PC-9 (cell line): ENCODE data around the gene ITIH5. TPM values are rescaled to one million over a fixed set of nuclear protein-coding genes. Genes with fewer than 3 reads are reported as not detected.

Source experiments
- BruUV-seq: library from RNA; stranded (reverse); fragments of 400-500 nt; replicated peaks from 2 replicates; lab custom pipeline; 2021; lab: Mats Ljungman, UMichigan
- CTCF ChIA-PET: fragments of 300-600 bp; sonication (Branson Sonifier 250); formaldehyde crosslinking; loops from one replicate; lab custom pipeline; 2022; ENCODE audit warnings: antibody characterized with exemption; lab: Charles Lee
- POLR2A ChIA-PET: fragments of 300-600 bp; sonication (Branson Sonifier 250); formaldehyde crosslinking; loops from one replicate; lab custom pipeline; 2022; ENCODE audit warnings: antibody characterized with exemption; ENCODE audit not compliant: unreplicated experiment; lab: Charles Lee
- DNase-seq, 2 experiments: peaks; one replicate each; pipeline versions ENCODE4 v3.0.0 to v3.0.0-alpha.2; 2015 to 2022; ENCODE audit warnings: mixed read lengths in 1 of 2
- H2AFZ ChIP-seq: fragments of 200-600 bp; sonication (generic); 2 replicates; pipeline ENCODE4 v1.8.1; 2017; ENCODE audit warnings: antibody characterized with exemption
- H3F3A ChIP-seq: fragments of 200-600 bp; sonication (generic); 2 replicates; pipeline ENCODE4 v1.8.1; 2017; ENCODE audit warnings: antibody characterized with exemption, mild to moderate bottlenecking, low read depth; ENCODE audit not compliant: insufficient read depth
- H3K27ac ChIP-seq: fragments of 200-600 bp; sonication (generic); 2 replicates; pipeline ENCODE4 v1.6.1; 2016; ENCODE audit warnings: mixed run types
- H3K27me3 ChIP-seq: fragments of 200-600 bp; sonication (generic); 2 replicates; pipeline ENCODE4 v1.6.1; 2016; ENCODE audit warnings: low read depth, mixed run types; ENCODE audit not compliant: insufficient read depth
- H3K36me3 ChIP-seq: fragments of 200-600 bp; sonication (generic); 2 replicates; pipeline ENCODE4 v1.6.1; 2016; ENCODE audit warnings: low read depth, mixed run types
- H3K4me1 ChIP-seq: fragments of 200-600 bp; sonication (generic); replicated peaks from 2 replicates; pipeline ENCODE4 v1.6.1; 2016; ENCODE audit warnings: mixed run types; ENCODE audit not compliant: insufficient read depth
- H3K4me2 ChIP-seq: fragments of 200-600 bp; sonication (generic); 2 replicates; pipeline ENCODE4 v1.6.1; 2017; ENCODE audit warnings: mixed run types
- H3K4me3 ChIP-seq: fragments of 200-600 bp; sonication (generic); 2 replicates; pipeline ENCODE4 v1.6.1; 2016; ENCODE audit warnings: mixed run types
- H3K79me2 ChIP-seq: fragments of 200-600 bp; sonication (generic); 2 replicates; pipeline ENCODE4 v1.6.1; 2017; ENCODE audit warnings: low read depth, mixed run types
- H3K9me2 ChIP-seq: fragments of 200-600 bp; sonication (generic); 2 replicates; pipeline ENCODE4 v1.8.1; 2017; ENCODE audit warnings: mild to moderate bottlenecking; ENCODE audit not compliant: insufficient read depth
- H3K9me3 ChIP-seq: fragments of 200-600 bp; sonication (generic); 2 replicates; pipeline ENCODE4 v1.8.1; 2016; ENCODE audit warnings: low read depth; ENCODE audit not compliant: insufficient read depth
- H4K20me1 ChIP-seq: fragments of 200-600 bp; sonication (generic); 2 replicates; pipeline ENCODE4 v1.8.1; 2017; ENCODE audit not compliant: insufficient read depth
- CTCF ChIP-seq: fragments of 200-600 bp; sonication (generic); conservative IDR thresholded peaks from 2 replicates; pipeline ENCODE4 v1.6.1; 2017; ENCODE audit warnings: mixed run types, antibody characterized with exemption, mild to moderate bottlenecking, moderate library complexity
- EZH2 ChIP-seq: fragments of 200-600 bp; sonication (generic); IDR thresholded peaks from 2 replicates; pipeline ENCODE4 v1.8.0; 2017; ENCODE audit warnings: antibody characterized with exemption, low read depth
- intact Hi-C: fragments of 100-400 bp; cut with micrococcal nuclease; formaldehyde crosslinking; loops from one replicate; pipeline ENCODE4 v1.10.0; 2022; ENCODE audit not compliant: unreplicated experiment
- total RNA-seq: library from RNA; stranded (reverse); gene quantifications from 2 replicates; pipeline ENCODE4 v1.2.3, GENCODE V29; 2021

ITIH5 gene
- total RNA-seq, 1 experiment from 2014 or later: not detected

- ChIA-PET POLR2A (no interaction called here), CTCF (no interaction called here)
- Histone ChIP-seq H3K36me3 (no peaks in the 10 kb centered on the region), H3K4me2 (no peak overlapping the region), H3K9me3 (no peaks in the 10 kb centered on the region), H4K20me1 (no peaks in the 10 kb centered on the region), H3K27ac (no peak overlapping the region), H2AFZ (no peak overlapping the region), H3K9me2 (no peaks in the 10 kb centered on the region), H3K4me3 (no peak overlapping the region), H3K27me3 (peaks cover 40% of the 10 kb centered on the region), H3K79me2 (no peaks in the 10 kb centered on the region), H3K4me1 (no peaks in the 10 kb centered on the region), H3F3A (no peaks in the 10 kb centered on the region)
- intact Hi-C loops: no loop called here
- TF ChIP-seq EZH2 (no peak), CTCF (no peak)
- no peak for DNase-seq
- BruUV-seq: no TSS peak
Observed at GRCh38 chr10:7598771-7599170, 68.0 kb downstream of the ITIH5 start.

GRCh38 chr10:7596356-7596755 is 70.4 kb downstream of the ITIH5 start:
- DNase-seq: no peak
- no peaks in the 10 kb centered on the region for H3K9me3 ChIP-seq
- no peaks in the 10 kb centered on the region for H3K36me3 ChIP-seq
- H3F3A ChIP-seq: no peaks in the 10 kb centered on the region
- H3K27me3 ChIP-seq: peaks cover 29% of the 10 kb centered on the region
- H2AFZ ChIP-seq: no peak overlapping the region
- H3K79me2 ChIP-seq: no peaks in the 10 kb centered on the region
- H3K4me3 ChIP-seq: no peak overlapping the region
- H3K9me2 ChIP-seq: no peaks in the 10 kb centered on the region
- intact Hi-C loops: no loop called here
- no peak overlapping the region for H3K27ac ChIP-seq
- H3K4me1 ChIP-seq: no peaks in the 10 kb centered on the region
- ChIA-PET CTCF (no interaction called here), POLR2A (no interaction called here)
- TF ChIP-seq CTCF (no peak), EZH2 (no peak)
- H3K4me2 ChIP-seq: no peak overlapping the region
- H4K20me1 ChIP-seq: no peaks in the 10 kb centered on the region
- no TSS peak for BruUV-seq

- intact Hi-C loops: no loop called here
- ChIA-PET POLR2A (no interaction called here), CTCF (no interaction called here)
- H3K79me2 ChIP-seq: no peaks in the 10 kb centered on the region
- H3K9me3 ChIP-seq: no peaks in the 10 kb centered on the region
- H4K20me1 ChIP-seq: no peaks in the 10 kb centered on the region
- peaks cover 22% of the 10 kb centered on the region for H3K27me3 ChIP-seq
- no peak for TF ChIP-seq EZH2
- TF ChIP-seq CTCF: no peak
- no peak overlapping the region for H3K4me2 ChIP-seq
- H2AFZ ChIP-seq: no peak overlapping the region
- no peak for DNase-seq
- H3K36me3 ChIP-seq: no peaks in the 10 kb centered on the region
- H3K9me2 ChIP-seq: no peaks in the 10 kb centered on the region
- no peak overlapping the region for H3K4me3 ChIP-seq
- H3K4me1 ChIP-seq: no peaks in the 10 kb centered on the region
- H3K27ac ChIP-seq: no peak overlapping the region
- BruUV-seq: no TSS peak
- no peaks in the 10 kb centered on the region for H3F3A ChIP-seq
Observed at GRCh38 chr10:7593905-7594304, 72.9 kb downstream of the ITIH5 start.
